NB4 (cell line): ENCODE results near the gene MEA1.
A peak's percentile ranks its signal among the peaks of the same experiment; 100 is the strongest.

Experiments
- DNase-seq: peaks from one replicate; pipeline ENCODE4 v3.0.0; 2010; ENCODE audit warnings: low read depth
- H3K4me3 ChIP-seq: one replicate; pipeline ENCODE4 v1.5.1; 2011; ENCODE audit warnings: mild to moderate bottlenecking, low read depth, low read length, moderate library complexity
- MYC ChIP-seq: IDR thresholded peaks from 2 replicates; pipeline ENCODE4 v1.6.1; 2011; ENCODE audit warnings: low read depth, low read length
- POLR2A ChIP-seq: IDR thresholded peaks from 2 replicates; pipeline ENCODE4 v1.6.1; 2011; ENCODE audit warnings: mild to moderate bottlenecking; ENCODE audit not compliant: insufficient read length; ENCODE audit errors: extremely low read depth
- TF ChIP-seq, protein P1 (sequence below): IDR thresholded peaks from 2 replicates; pipeline ENCODE4 v1.6.1; 2011; ENCODE audit warnings: low read depth, low read length
- TF ChIP-seq, protein P2 (sequence below): IDR thresholded peaks from one replicate; pipeline ENCODE4 v1.5.1; 2012; ENCODE audit warnings: low read depth, low read length

The MEA1 gene

DNA sequence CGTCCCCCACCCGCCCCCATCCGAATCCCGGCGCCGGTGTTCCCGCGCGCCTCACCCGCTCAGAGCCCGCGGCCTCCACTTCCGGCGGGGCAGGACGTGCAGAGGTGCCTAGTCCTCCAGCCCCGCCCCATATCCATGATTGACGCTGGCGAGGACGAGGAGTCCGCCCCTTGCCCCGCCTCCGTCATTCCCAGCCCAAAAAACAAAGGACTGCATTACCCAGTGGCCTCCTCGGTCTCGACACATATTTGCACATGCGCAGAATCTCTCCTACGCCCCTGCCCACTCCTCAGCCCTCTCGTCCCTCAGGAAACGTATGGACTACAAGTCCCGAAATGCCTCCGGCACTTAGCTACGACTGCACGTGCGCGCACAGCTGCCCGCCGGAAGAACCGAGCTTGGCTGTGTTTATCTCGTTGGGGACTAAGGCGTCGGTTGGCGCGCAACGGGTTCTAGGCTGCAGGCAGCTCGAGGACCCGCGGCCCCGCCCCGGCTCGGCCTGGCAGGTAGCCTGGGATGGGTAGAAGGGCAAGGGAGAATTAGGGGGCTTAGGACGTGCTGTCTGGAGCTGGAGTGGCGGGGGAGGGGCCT, at the start of gene MEA1, which contains the start of gene KLHDC3:
MEA1 (minus strand) TSS at position 104 of the 591 bp plus-strand sequence. CDS start 133 bp downstream, outside the sequence.
KLHDC3 (plus strand) TSS at position 407 of the 591 bp plus-strand sequence. CDS start 2,944 bp downstream, outside the sequence.
- peak within 1 kb of the TSS; percentile 92 for H3K4me3 ChIP-seq
- TF ChIP-seq MYC (peak; percentile 84), POLR2A (peak; percentile 49)
- TF ChIP-seq, protein P1, sequence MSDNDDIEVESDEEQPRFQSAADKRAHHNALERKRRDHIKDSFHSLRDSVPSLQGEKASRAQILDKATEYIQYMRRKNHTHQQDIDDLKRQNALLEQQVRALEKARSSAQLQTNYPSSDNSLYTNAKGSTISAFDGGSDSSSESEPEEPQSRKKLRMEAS: peak; percentile 98
- TF ChIP-seq, protein P2, sequence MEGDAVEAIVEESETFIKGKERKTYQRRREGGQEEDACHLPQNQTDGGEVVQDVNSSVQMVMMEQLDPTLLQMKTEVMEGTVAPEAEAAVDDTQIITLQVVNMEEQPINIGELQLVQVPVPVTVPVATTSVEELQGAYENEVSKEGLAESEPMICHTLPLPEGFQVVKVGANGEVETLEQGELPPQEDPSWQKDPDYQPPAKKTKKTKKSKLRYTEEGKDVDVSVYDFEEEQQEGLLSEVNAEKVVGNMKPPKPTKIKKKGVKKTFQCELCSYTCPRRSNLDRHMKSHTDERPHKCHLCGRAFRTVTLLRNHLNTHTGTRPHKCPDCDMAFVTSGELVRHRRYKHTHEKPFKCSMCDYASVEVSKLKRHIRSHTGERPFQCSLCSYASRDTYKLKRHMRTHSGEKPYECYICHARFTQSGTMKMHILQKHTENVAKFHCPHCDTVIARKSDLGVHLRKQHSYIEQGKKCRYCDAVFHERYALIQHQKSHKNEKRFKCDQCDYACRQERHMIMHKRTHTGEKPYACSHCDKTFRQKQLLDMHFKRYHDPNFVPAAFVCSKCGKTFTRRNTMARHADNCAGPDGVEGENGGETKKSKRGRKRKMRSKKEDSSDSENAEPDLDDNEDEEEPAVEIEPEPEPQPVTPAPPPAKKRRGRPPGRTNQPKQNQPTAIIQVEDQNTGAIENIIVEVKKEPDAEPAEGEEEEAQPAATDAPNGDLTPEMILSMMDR: no peak
- DNase-seq: peak; percentile 100

DNA sequence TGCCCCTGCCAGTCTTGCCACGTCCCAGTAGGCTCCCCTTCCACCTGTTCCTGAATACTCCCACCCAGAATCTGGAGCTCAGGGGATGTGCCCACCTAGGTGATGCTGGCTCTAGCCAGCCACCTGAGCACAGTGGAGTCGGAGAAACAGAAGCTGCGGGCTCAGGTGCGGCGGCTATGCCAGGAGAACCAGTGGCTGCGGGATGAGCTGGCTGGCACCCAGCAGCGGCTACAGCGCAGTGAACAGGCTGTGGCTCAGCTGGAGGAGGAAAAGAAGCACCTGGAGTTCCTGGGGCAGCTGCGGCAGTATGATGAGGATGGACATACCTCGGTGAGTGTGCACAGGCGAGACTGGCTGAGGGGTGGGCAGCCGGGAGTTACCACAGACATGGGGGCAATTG, 49.1 kb upstream of the MEA1 start:
- TF ChIP-seq, protein P1: no peak
- TF ChIP-seq, protein P2: no peak
- TF ChIP-seq MYC: no peak
- TF ChIP-seq POLR2A: no peak
- no peak for DNase-seq
- H3K4me3 ChIP-seq: no peak overlapping the region

DNA sequence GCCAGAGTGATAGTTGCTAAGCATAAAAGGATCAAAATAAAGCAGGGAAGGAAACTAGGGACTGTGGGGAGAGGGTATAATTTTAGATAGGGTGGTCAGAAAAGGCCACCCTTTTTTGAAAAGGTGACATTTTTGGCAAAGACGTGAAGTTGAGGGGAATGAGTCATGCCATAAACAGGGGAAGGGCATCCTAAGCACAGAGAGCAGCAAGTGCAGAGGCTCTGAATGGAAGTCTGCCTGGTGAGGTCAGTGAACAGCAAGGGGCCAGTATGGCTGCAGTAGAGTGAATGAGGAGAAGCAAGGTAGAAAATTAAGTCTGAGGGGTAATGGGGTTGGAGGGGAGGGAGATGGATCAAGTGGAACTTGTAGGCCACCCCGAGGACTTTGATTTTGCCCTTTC, 48.1 kb upstream of the MEA1 start:
- no peak overlapping the region for H3K4me3 ChIP-seq

DNA sequence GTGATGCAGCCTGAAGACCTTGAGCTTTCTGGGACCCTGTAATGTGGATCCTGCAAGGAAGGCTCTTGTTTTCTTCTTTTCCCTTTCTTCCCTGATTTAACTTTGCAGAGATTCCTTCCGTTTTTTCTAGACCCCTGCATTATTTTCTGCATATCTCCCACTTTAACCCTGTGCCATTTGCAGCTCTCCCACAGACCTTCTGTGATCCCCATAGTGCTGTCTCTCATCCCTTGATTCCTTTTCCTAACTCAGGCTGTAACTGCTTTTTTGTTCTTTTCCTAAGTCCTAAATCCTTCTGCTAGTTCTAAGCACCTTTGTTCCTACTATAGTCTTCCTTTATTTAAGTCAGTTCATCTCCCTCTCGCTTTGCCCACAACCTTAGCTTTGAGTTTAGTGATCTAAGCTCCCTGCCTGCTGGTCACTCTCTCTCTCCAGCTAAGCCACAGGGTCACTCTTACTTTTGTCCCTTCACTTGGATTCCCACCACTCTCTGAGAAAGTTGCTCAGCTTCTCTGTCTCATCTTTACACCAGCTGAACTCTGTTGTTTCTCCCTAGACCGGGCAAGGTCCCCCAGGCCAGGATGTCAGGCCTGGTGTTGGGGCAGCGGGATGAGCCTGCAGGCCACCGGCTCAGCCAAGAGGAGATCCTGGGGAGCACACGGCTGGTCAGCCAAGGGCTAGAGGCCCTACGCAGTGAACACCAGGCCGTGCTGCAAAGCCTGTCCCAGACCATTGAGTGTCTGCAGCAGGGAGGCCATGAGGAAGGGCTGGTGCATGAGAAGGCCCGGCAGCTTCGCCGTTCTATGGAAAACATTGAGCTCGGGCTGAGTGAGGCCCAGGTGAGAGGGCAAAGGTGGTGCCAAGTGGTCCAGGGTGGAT, 47.2 kb upstream of the MEA1 start:
- no peak for TF ChIP-seq POLR2A
- TF ChIP-seq, protein P1: no peak
- TF ChIP-seq, protein P2: no peak
- TF ChIP-seq MYC: no peak
- H3K4me3 ChIP-seq: no peak overlapping the region
- no peak for DNase-seq

More for the DNA sequence above, 48.1 kb upstream of the MEA1 start:
- TF ChIP-seq, protein P2: no peak
- TF ChIP-seq MYC (no peak), POLR2A (no peak)
- TF ChIP-seq, protein P1: no peak
- no peak for DNase-seq

DNA sequence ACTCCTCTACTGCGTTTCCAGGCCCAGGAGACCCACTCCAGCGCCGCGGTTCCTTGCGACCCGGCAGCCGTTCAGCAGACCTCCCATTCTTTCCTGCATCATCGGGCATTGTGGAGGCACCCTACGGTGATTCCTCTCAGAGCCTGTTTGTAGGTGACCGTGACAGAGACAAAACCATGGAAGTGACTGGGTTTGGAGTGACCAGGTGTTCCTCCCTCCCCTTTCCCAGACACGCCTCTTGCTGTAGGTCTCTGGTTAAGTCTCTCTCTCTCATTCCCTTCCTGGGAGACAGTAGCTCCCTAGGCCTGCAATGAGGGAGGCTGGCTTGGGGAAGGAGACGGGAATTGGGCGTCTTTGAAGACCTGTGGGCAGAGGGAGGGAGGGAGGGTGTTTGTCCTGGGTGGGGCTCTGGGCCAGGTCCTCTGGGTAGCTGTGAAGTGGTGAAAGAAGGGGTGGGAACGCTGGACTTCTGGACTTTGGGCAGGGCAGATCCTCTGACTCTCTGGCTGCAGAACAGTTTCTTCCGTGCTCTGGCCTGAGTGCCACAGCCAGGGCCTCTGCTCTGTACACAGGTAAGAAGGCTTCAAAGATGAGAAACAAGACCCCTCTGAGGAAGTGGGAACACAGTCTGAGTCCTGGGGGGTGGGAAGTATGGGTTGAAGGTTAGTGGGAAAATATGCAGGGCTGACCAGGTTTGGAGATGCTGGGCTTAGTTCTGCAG, 46.4 kb upstream of the MEA1 start:
- no peak for DNase-seq

More for the DNA sequence above, 46.4 kb upstream of the MEA1 start:
- peak overlapping the region; percentile 99 for H3K4me3 ChIP-seq
- TF ChIP-seq, protein P1: no peak
- TF ChIP-seq POLR2A: no peak
- TF ChIP-seq, protein P2: no peak
- TF ChIP-seq MYC: 0 out of 2 replicates have a peak, but pooled peaks have one; percentile 30
